Duodenal mucosa (tissue), 2 donors: ENCODE data around the gene EIF4E3.

Experiments used
- H3K27ac ChIP-seq: one replicate; pipeline ENCODE4 v1.7.0; 2013; ENCODE audit warnings: low read depth, low read length
- H3K27me3 ChIP-seq, 2 donors: one replicate each; pipeline ENCODE4 v1.7.0; 2013; ENCODE audit warnings: low read length in 2 of 2, control low read depth in 1 of 2; ENCODE audit not compliant: insufficient read depth in 2 of 2, control insufficient read depth in 1 of 2
- H3K36me3 ChIP-seq, 2 donors: one replicate each; pipeline ENCODE4 v1.7.0; 2013; ENCODE audit warnings: low read length in 2 of 2, control low read depth in 1 of 2; ENCODE audit not compliant: insufficient read depth in 2 of 2, control insufficient read depth in 1 of 2
- H3K4me1 ChIP-seq, 2 donors: one replicate each; pipeline ENCODE4 v1.7.0; 2013; ENCODE audit warnings: low read length in 2 of 2, control low read depth in 1 of 2; ENCODE audit not compliant: insufficient read depth in 2 of 2, control insufficient read depth in 1 of 2
- H3K4me3 ChIP-seq, 2 donors: one replicate each; pipeline ENCODE4 v1.7.0; 2013; ENCODE audit warnings: low read length in 2 of 2, low read depth in 1 of 2
- H3K9ac ChIP-seq, 2 donors: one replicate each; pipeline ENCODE4 v1.7.0; 2013; ENCODE audit warnings: low read length in 2 of 2, low read depth in 1 of 2
- H3K9me3 ChIP-seq, 2 donors: one replicate each; pipeline ENCODE4 v1.7.0; 2013; ENCODE audit warnings: low read length in 2 of 2, control low read depth in 1 of 2; ENCODE audit not compliant: control insufficient read depth in 1 of 2

Gene EIF4E3

DNA sequence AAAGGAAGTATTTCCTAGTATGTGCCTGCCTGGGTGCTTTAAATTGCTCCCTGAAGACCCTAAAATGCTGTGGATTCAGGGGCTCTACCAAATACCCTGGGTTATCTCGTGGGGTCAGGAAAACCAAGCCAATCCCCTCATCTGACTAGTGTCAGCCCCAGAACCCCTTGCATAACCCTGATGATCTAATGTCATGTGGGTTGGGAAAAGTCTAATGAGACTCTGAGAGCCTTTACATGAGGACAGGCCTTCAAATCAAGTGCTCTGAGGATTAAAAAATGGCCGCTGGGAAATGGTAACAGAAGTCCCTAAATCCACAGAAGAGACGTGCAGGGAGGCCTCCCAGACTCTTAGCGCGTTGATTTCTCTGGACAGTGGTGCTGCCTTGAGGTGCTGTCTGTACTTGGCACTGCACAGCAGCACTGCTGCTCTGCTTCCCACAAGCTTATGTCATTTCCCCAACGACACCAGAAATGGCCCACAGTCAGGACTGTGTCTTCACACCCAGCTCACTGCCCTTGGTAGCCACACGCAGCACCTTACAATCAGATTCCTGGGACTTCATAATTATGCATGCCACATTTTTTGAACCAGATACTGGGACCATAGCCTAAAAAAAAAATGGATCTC lies 16.6 kb downstream of the EIF4E3 start:
- Histone ChIP-seq H3K9me3 (no peaks in the 10 kb centered on the region), H3K36me3 (peaks cover 5 to 10% of the 10 kb centered on the region in 2 donors), H3K4me3 (no peak overlapping the region), H3K9ac (no peak overlapping the region), H3K27ac (no peak overlapping the region), H3K27me3 (no peaks in the 10 kb centered on the region), H3K4me1 (peaks cover 4 to 14% of the 10 kb centered on the region in 2 donors)

DNA sequence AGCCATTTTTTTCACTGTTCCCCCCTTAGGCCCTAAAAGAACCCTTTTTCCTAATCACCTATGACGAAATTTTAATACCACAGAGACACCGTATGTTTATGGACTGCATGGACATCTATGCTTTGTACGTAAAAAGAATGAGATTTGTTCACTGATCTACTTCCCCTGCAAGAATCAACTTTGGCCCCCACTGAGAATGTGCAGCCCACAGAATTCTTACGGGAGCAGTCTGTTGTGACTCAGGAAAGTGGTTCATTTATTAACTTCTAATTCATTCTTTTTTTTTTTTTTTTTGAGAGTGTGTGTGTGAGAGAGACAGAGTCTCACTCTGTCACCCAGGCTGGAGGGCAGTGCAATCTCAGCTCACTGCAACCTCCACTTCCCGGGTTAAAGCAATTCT lies 17.6 kb downstream of the EIF4E3 start:
- no peak overlapping the region for H3K9ac ChIP-seq
- peaks cover 5 to 10% of the 10 kb centered on the region in 2 donors for H3K36me3 ChIP-seq
- H3K27me3 ChIP-seq: no peaks in the 10 kb centered on the region
- H3K9me3 ChIP-seq: no peaks in the 10 kb centered on the region
- H3K4me3 ChIP-seq: no peak overlapping the region
- peaks cover 11 to 20% of the 10 kb centered on the region in 2 donors for H3K4me1 ChIP-seq
- H3K27ac ChIP-seq: no peak overlapping the region

DNA sequence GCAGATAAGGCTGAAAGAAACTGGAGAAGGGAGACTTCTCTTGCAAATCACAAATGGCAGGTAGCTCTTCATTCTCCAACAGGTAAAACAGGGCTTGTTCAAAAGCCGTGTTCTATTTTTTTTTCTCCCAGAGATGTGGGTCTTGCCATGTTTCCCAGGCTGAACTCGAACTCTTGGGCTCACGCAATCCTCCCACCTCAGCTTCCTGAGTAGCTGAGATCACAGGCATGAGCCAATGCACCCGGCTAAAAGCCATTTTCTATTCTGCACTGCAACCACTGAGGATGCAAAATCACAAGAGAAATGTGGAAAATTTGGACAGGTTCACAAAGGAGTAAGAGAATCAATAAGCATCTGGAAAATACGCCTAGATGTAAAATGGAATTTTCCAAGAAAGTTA lies 19.5 kb downstream of the EIF4E3 start:
- Histone ChIP-seq H3K36me3 (peaks cover 5 to 10% of the 10 kb centered on the region in 2 donors), H3K27me3 (no peaks in the 10 kb centered on the region), H3K9ac (no peak overlapping the region), H3K27ac (no peak overlapping the region), H3K9me3 (no peaks in the 10 kb centered on the region), H3K4me3 (no peak overlapping the region), H3K4me1 (peaks cover 11 to 20% of the 10 kb centered on the region in 2 donors)

DNA sequence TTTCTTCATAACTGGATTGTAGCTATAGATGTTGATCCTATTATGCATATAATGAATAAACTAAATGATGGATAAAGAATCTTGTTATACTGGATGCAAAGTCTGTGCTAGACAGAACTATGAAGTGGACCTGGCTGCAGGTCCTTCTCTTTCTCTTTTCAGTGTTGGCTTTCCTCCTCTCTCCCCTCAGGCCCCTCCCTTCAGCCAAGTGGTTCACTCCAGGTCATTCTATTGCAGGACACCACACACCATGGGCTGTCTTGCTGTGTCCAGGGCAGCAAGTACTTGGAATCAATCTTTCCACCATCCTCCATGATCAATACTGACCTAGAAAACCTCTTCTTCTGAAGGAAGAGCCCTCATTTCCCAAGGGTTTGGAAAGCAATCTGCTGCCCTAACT lies 20.3 kb downstream of the EIF4E3 start:
- Histone ChIP-seq H3K9me3 (no peaks in the 10 kb centered on the region), H3K27ac (no peak overlapping the region), H3K36me3 (peaks cover 5 to 7% of the 10 kb centered on the region in 2 donors), H3K4me1 (peaks cover 11 to 15% of the 10 kb centered on the region in 2 donors), H3K4me3 (no peak overlapping the region), H3K9ac (no peak overlapping the region), H3K27me3 (no peaks in the 10 kb centered on the region)

DNA sequence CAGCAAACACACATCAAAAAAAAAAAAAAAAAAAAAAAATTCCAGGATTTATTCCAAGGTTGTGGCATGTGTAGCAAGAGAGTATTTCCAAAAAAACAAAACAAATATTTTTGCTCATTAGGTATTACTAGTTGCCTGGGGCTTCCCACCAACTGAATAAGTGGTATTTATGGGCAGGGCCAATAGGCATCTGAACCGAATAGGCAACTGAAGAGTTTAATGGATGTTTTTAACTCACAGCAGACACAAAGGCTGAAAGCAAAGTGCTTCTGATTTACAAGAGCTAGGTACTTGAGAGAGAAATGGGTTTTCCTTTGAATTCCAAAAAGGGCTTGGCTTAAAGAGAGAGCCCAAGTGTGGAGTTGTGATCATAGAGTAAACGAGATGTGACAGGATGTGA lies 21.4 kb downstream of the EIF4E3 start:
- H3K36me3 ChIP-seq: peaks cover 4 to 5% of the 10 kb centered on the region in 2 donors
- H3K4me3 ChIP-seq: no peak overlapping the region
- no peak overlapping the region for H3K27ac ChIP-seq
- no peaks in the 10 kb centered on the region for H3K9me3 ChIP-seq
- no peak overlapping the region for H3K9ac ChIP-seq
- no peaks in the 10 kb centered on the region for H3K27me3 ChIP-seq
- peaks cover 11 to 12% of the 10 kb centered on the region in 2 donors for H3K4me1 ChIP-seq

DNA sequence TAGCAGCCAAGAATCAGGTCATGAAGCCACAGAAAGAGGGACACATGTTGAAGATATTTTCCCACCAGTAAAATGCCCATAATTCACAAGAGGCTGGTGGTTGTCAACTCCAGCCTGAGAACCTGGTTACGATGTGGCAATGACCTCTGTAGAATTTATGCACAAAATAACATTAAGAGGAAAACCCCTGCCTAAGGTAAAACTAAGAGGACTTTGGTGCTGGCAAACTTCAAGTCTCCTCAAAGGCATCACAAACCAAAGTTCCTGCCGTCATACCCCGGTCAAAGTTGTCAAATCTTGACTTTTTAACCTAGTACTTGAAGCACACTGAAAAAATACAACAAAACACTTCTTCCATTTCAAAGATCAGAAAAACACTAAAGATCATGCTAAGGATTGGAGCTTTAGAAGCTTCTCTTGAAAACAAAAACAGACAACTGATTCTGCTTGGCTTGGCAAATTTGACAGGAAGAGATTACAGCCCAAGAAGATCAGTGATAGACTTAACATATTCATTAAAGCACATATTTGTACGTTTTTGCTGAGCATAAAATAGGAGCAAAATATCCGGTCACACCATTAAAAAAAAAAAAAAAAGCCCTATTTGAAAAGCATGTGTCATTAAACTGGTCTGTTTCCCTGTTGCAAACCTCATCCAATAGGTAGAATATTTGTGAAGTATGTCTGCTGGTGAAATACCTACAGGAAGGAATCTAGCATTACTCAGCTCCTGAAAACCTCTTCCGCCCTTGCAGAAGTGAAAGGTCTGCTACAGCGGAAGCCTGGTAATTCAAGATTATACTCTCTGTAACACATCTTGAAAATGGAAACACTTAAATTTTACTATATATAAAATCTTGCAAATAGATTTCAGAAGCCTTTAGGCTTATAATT lies 22.8 kb downstream of the EIF4E3 start:
- H3K27ac ChIP-seq: no peak overlapping the region

DNA sequence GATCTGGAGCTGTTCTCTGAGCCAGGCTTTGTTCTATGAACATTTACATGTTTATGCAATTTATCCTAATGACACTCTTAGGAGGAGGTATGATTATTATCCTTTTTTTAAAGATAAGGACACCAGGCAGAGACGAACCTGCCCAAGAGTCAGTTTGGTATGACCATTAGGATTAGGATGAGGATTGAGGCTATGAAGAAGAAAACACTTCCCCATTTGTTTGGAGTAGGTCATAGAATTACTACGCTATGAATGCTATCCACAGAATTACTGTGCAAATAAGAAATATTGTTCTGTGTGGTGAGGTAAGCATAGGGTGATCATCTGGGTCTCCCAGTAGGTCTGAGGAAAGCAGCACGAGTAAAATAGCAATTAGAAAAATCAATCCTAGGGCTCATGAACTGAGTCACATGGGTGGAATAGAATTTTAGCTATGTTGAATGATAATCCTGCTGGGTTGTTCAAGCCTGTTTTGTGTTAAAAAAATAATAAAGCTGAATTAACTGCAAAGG lies 23.9 kb downstream of the EIF4E3 start:
- peaks cover 0 to 7% of the 10 kb centered on the region in 2 donors for H3K36me3 ChIP-seq

More for the DNA sequence above, 22.8 kb downstream of the EIF4E3 start:
- Histone ChIP-seq H3K27me3 (no peaks in the 10 kb centered on the region), H3K9me3 (no peaks in the 10 kb centered on the region), H3K4me1 (peaks cover 11 to 12% of the 10 kb centered on the region in 2 donors), H3K36me3 (peaks cover 5 to 10% of the 10 kb centered on the region in 2 donors), H3K9ac (no peak overlapping the region), H3K4me3 (no peak overlapping the region)

DNA sequence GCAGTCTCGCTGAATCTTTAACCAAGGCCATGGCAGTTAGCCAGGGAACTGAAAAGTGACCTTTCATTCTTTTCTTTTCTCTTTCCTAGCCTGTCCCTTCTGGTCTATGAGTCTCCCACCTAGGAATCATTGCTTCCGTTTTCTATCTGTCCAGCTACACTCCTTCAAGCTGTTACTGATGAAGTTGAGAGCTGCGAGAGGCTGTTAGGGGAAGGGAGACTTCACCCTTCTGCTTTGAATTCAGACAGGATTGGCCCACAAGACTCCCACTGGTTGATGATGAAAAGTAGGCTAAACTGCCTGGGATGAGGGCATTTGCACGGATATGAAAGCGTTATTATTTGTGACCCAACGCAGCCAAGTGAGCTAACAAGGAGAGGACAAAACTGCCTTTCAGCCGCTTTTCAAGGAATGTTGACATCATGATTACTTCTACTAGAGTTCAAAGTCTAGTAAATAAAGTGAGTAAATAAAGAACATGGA lies 30.2 kb downstream of the EIF4E3 start:
- Histone ChIP-seq H3K27ac (no peak overlapping the region), H3K27me3 (no peaks in the 10 kb centered on the region), H3K9me3 (no peaks in the 10 kb centered on the region), H3K4me1 (peaks cover 24 to 37% of the 10 kb centered on the region in 2 donors), H3K4me3 (peak overlapping the region in 1 of 2 donors; percentile 13), H3K36me3 (peaks cover 0 to 7% of the 10 kb centered on the region in 2 donors), H3K9ac (no peak overlapping the region)

More for the DNA sequence above, 23.9 kb downstream of the EIF4E3 start:
- no peak overlapping the region for H3K4me3 ChIP-seq
- H3K27ac ChIP-seq: no peak overlapping the region
- no peaks in the 10 kb centered on the region for H3K9me3 ChIP-seq
- H3K9ac ChIP-seq: no peak overlapping the region
- peaks cover 11 to 12% of the 10 kb centered on the region in 2 donors for H3K4me1 ChIP-seq
- no peaks in the 10 kb centered on the region for H3K27me3 ChIP-seq

DNA sequence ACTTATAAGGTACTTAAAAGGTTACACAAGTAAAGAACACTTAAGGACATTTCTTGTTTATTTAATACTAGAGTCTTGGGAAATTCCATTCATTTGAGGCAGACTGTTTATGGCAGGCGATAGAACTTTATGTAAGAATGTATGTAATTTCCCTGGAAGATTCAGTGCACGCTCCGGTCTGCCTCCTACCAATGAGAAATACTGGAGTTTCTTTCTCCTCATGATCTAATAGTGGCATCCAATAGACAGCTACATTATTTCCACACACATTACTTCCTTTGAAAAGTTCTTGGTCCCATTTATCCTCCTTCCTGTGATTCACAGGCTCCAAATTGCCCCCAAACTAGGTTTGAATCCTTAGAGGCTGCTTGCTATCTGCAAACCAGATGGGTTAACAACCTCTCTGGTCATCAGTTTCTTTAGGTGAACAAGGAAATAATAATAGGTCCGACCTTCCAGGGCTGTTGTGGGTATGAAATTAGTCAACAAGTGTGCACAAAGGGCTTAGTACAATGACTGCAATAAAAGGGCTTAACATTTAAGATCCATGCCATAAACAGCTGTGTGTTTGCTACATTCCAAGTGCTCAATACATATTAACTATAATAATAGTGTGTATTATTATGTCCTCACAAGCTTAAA lies 30.7 kb downstream of the EIF4E3 start:
- H3K4me1 ChIP-seq: peaks cover 24 to 37% of the 10 kb centered on the region in 2 donors

More for the DNA sequence above, 30.7 kb downstream of the EIF4E3 start:
- Histone ChIP-seq H3K4me3 (peak overlapping the region; percentile 8 to 41), H3K9me3 (no peaks in the 10 kb centered on the region), H3K36me3 (peaks cover 0 to 7% of the 10 kb centered on the region in 2 donors), H3K27ac (peak overlapping the region; percentile 27), H3K27me3 (no peaks in the 10 kb centered on the region), H3K9ac (no peak overlapping the region)
